GM12865 (cell line): ENCODE results near the gene MED9.

Experiments
- DNase-seq: peaks from one replicate; pipeline ENCODE4 v3.0.0; 2010; ENCODE audit warnings: low read depth
- H3K4me3 ChIP-seq: 2 replicates; pipeline ENCODE4 v1.5.1; 2011; ENCODE audit warnings: mild to moderate bottlenecking, low read depth, low read length, control low read depth
- TF ChIP-seq, protein P1 (sequence below): IDR thresholded peaks from 2 replicates; pipeline ENCODE4 v1.5.1; 2011; ENCODE audit warnings: low read length, control low read depth, low read depth, inconsistent platforms; ENCODE audit not compliant: insufficient read depth; ENCODE audit errors: missing control alignments

MED9 gene

DNA sequence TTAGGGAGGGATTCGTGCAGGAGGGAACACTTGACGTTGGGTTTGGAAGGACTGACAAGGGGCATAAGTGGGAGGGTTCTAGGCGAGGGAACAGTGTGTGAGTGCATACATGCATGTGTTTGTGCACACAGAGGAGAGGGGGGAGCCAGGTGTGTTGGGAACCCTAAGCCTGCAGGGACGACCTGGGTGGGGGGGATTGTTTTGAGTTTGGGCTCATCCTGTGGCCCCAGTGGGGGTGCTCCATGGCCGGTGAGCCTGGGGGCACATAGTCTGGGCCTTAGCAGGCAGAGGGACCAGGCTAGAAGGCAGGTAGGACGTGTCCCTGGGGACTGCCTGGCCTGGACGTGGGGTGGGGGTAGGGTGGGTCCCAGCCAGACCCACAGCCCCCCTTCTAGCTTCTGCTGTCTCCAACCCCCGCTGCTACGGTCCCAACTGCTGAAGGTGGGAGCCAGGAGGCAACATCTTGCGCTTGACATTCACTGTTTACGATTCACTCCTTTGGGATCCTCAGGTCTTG is 31.3 kb downstream of the MED9 start:
- no peak for DNase-seq
- no peak overlapping the region for H3K4me3 ChIP-seq
- TF ChIP-seq, protein P1, sequence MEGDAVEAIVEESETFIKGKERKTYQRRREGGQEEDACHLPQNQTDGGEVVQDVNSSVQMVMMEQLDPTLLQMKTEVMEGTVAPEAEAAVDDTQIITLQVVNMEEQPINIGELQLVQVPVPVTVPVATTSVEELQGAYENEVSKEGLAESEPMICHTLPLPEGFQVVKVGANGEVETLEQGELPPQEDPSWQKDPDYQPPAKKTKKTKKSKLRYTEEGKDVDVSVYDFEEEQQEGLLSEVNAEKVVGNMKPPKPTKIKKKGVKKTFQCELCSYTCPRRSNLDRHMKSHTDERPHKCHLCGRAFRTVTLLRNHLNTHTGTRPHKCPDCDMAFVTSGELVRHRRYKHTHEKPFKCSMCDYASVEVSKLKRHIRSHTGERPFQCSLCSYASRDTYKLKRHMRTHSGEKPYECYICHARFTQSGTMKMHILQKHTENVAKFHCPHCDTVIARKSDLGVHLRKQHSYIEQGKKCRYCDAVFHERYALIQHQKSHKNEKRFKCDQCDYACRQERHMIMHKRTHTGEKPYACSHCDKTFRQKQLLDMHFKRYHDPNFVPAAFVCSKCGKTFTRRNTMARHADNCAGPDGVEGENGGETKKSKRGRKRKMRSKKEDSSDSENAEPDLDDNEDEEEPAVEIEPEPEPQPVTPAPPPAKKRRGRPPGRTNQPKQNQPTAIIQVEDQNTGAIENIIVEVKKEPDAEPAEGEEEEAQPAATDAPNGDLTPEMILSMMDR = no peak

DNA sequence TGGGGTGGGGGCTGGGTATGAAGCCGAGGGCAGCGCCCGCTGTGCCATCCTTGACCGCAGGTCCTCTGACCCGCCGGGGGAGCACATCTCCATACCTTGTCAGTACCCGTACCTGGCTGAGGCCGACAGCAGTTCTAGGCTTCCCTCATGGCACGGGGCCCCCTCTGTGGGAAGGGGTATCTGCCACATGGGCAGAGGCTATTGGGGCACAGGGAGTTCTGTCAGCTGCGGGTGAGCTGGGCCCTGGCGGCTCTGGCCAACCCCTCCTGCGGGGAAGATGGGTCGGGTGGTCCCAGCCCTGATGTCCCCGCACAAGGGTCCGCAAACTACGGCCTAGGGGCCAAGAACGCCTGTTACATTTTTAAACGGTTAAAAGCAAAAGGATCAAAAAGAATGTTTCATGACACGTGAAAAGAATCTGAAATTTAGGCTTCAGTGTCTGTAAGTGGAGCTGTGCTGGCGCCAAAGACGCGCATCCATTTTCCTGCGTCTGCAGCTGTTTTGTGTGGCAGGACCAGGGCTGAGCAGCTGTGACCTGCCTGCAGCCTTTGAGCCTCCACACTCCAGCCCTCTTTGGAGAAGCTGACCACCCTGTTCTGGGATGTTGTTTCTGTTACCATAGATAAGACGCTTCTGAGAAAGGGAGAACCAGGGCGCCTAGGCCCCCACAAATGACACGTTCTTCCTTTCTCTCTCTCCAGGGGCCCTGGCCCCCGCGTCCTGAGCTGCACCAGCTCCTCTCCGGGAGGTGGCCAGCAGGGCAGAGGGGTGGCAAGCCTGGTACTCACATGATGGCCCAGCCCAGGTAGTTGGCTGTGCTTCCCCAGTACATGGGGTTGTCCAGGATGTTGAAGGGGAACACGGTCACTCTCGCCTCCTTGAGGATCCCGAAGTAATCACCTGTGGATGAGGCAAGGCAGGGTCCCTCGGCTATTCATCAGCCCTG is 32.1 kb downstream of the MED9 start:
- H3K4me3 ChIP-seq = no peak overlapping the region
- TF ChIP-seq, protein P1 = no peak
- DNase-seq = no peak

DNA sequence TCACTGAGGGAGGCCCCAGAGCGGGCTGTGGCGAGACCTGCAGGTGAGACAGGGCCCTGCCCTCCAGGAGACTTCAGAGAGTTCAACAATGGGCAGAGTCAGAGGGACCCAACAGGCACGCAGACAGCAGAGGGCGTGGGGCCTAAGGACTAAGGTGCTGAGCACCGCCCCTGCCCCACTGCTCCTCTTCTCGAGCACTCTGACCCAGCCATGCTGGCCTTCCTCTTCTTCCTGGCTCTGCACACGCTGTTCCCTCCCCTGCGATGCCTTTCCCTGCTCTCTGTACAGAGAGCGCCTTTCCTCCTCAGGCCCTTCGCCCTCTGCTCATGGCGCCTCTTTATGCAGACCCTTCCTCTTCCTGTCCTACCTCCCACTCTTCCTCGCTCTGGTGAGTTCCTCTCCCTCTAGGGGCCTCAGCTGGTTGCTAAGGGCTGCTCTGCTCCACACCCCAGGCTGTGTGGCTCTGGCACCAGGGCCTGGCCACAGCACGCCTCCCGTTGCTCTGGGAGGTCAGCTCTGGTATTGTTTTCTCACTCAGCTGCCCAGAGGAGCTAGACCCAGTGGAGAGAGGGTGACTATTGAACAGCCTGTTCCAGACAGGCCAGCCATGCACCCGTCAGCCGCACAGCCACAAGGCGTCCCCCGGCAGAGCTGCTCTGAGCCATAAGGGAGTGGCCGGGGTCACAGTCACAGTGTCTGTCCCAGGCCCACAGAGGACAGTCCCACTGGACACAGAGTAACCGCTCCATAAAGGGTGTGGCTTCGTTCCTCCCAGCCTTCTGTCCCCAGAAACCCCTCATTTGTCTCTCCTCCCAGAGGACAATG is 33.0 kb downstream of the MED9 start:
- TF ChIP-seq, protein P1 = no peak
- DNase-seq = no peak
- H3K4me3 ChIP-seq = no peak overlapping the region

DNA sequence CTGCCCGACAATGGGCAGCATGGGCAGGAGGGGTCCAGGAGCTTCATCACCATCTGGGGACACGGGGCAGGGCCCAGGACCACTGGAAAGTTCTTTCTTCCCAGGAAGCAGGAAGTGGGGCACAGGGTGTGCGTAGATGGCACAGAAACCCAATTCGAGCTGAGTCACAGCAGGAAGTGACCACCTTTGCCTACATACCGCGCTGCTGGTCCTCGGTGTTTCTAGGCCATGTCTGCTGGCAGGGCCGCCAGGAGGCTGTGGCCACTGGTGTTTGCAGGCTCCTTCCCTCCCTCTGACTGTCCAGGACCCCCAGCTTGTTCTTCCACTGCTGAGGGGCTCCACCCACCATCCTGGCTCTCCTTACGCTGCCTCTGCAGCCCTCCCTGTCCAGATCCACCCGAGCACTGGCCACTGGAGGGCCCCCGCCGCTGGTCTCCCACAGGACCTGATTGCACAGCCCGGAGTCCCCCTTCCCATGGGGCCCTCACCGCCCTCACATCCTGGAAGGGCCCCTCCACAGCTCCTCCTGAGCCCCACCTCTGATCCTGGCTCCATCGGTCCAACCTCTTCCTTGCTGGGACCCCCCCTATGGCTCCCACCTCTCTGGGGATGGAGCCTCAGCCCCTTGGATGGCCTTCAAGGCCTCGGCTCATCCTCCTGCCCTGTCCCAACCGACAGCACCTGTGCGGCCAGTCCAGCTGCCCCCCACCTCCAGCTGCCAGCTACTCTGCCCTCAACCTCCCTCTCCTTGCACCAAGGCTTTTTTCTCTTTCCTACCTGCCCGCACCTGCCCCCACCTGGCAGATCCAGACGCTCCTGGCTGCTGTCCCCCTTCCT is 33.9 kb downstream of the MED9 start:
- TF ChIP-seq, protein P1 = no peak
- no peak for DNase-seq
- H3K4me3 ChIP-seq = no peak overlapping the region

DNA sequence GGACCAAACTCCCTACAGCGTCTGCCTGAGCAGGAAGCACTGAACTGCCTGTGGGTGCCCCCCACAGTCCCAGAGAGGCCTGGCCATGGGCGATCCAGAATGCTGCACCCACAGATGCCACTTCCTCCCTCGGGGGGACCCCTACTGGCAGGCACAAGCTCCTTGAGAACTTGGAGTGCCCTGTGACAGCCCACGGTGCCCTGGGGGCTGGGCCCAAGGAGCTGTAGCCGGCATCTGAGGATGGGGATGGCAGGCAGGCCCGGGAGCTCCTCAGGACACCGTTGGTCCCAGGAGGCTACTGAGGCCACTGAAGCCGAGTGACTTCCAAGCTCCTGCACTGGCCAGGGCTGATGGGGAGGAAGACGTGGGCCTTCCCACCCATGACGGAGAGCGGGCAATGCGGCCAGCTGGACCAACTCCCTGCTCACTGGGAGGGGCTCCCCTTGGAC is 34.5 kb downstream of the MED9 start:
- TF ChIP-seq, protein P1 = no peak
- H3K4me3 ChIP-seq = no peak overlapping the region
- DNase-seq = no peak
